H1 (cell line): Measurements from ENCODE around the gene TRABD2B. TPM values are rescaled to one million over a fixed set of nuclear protein-coding genes. Genes with fewer than 3 reads are reported as not detected.

Source experiments
- ATF3 ChIP-seq: IDR thresholded peaks from 2 replicates; pipeline ENCODE4 v1.6.1; 2011; ENCODE audit warnings: low read depth, mild to moderate bottlenecking, low read length; ENCODE audit not compliant: insufficient read depth
- CBX5 ChIP-seq: fragments of 300-800, 300-1000 bp; sonication (generic); IDR thresholded peaks from 2 replicates; pipeline ENCODE4 v1.7.1; 2016; ENCODE audit warnings: antibody characterized with exemption, low read length, low read depth
- CHD2 ChIP-seq: IDR thresholded peaks from 2 replicates; pipeline ENCODE4 v1.6.1; 2012; ENCODE audit warnings: low read length, improper control_type of control experiment
- CHD7 ChIP-seq: fragments of 300-600 bp; sonication (generic); IDR thresholded peaks from 2 replicates; pipeline ENCODE4 v1.7.1; 2012; ENCODE audit warnings: low read length, moderate library complexity, mild to moderate bottlenecking, inconsistent platforms; ENCODE audit not compliant: insufficient replicate concordance
- RAD21 ChIP-seq, 2 experiments: IDR thresholded peaks in 1 of 2; conservative IDR thresholded peaks in 1 of 2; 2 replicates each; pipeline ENCODE4 v1.6.1; 2011; ENCODE audit warnings: low read depth in 2 of 2, low read length in 2 of 2, improper control_type of control experiment in 1 of 2, inconsistent platforms in 1 of 2, mild to moderate bottlenecking in 1 of 2, moderate library complexity in 1 of 2
- SUZ12 ChIP-seq: fragments of 200-600 bp; sonication (generic); IDR thresholded peaks from 2 replicates; pipeline ENCODE4 v1.6.1; 2012; ENCODE audit warnings: mild to moderate bottlenecking, inconsistent platforms, low read length, moderate library complexity, mixed read lengths
- YY1 ChIP-seq: IDR thresholded peaks from 2 replicates; pipeline ENCODE4 v1.6.1; 2011; ENCODE audit warnings: low read depth, mild to moderate bottlenecking, low read length
- polyA plus RNA-seq, 7 experiments: library from polyadenylated mRNA; depleted of rRNA in 3 of 7; stranded (reverse) in 5 of 7; unstranded in 2 of 7; fragments of >200 nt in 5 of 7; fragments of 200-250 nt in 2 of 7; gene quantifications; 1 replicate in 5 of 7; 2 replicates in 1 of 7; 4 replicates in 1 of 7; pipeline versions ENCODE4 v1.2.1 to v1.2.3, GENCODE V29; 2011 to 2013; ENCODE audit warnings: missing spikeins in 2 of 7, mixed read lengths in 2 of 7
- total RNA-seq: library from RNA; stranded (reverse); fragmentation: NEBNext Ultra II Directional; extraction: Animal tissue kit (Norgen Biotek cat#: 25700); gene quantifications from 2 replicates; pipeline ENCODE4 v1.2.1, GENCODE V29; 2021

TRABD2B gene
- total and polyA plus RNA-seq, 2 of the 8 experiments (the other 6 are each of a cell fraction or from before 2014, with no cell fraction given): 0.95 to 3.4 TPM

- TF ChIP-seq ATF3 (no peak), CBX5 (no peak), YY1 (no peak), RAD21 (IDR thresholded peaks at IDR 0.05 in 1 of 2, conservative IDR thresholded peaks at IDR 0.05 in 1 of 2; ENCODE audit: low read depth in 2 of 2, low read length in 2 of 2) (no peak), CHD7 (no peak), CHD2 (no peak), SUZ12 (no peak)
These were observed 237.8 kb downstream of the TRABD2B start (continued) for GRCh38 chr1:47759251-47759935.
